ENCODE measurements around the gene CCL3.
"Not testable (repeated sequence)": the region's sequence is repeated elsewhere in the genome, so short reads cannot be mapped to it uniquely, and the experiment has no call there.

DNA sequence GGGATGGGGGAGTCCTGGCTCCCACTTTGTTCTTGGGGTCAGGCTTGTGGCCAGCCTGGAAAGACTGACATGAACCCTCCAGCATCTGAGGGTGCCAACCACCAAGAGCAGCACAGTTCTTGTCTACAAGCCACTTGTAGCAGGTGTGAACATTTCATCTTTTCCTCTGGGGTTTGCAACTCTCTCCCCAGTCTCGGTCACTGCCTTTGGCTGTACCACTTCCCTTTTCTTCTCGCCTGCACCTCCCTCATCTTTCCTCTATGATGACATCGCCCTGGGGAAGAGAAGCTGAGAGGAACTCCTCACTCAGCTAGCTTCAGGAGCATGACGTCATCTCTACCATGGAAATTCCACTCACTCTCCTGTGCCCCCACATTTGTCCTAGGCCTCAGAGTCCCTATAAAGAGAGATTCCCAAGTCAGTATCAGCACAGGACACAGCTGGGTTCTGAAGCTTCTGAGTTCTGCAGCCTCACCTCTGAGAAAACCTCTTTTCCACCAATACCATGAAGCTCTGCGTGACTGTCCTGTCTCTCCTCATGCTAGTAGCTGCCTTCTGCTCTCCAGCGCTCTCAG is 13.5 kb upstream of the CCL3 start, which contains the start of gene CCL4:
- TF ChIP-seq GATA3, GATA2 (IDR thresholded peaks at IDR 0.05; ENCODE audit: low read depth, low read length): not testable (repeated sequence)
